NCI-H146 treated with DMSO at 0.1 percent for 48 hours (cell line): ENCODE data around the gene B3GNT9.

ENCODE experiments used
- DNase-seq: peaks from one replicate; lab custom pipeline; 2025; ENCODE audit not compliant: unreplicated experiment; lab: John Stamatoyannopoulos, UW

Gene B3GNT9

GRCh38 chr16:67169011-67169451 is 18.2 kb upstream of the B3GNT9 start:
- no peak for DNase-seq

GRCh38 chr16:67167588-67167987 is 16.8 kb upstream of the B3GNT9 start:
- no peak for DNase-seq

GRCh38 chr16:67166598-67167168 is 15.9 kb upstream of the B3GNT9 start:
- no peak for DNase-seq

- no peak for DNase-seq
These were observed 15.3 kb upstream of the B3GNT9 start for GRCh38 chr16:67166110-67166547.

GRCh38 chr16:67165121-67166078 is 14.6 kb upstream of the B3GNT9 start:
- DNase-seq = no peak

GRCh38 chr16:67164599-67165061 is 13.8 kb upstream of the B3GNT9 start, which contains the start of gene HSF4:
HSF4 (plus strand) TSS chr16:67164745; CDS start chr16:67164812, 67 bp downstream.
- no peak for DNase-seq

GRCh38 chr16:67163999-67164558 is 13.3 kb upstream of the B3GNT9 start:
- no peak for DNase-seq

GRCh38 chr16:67163164-67163998 is 12.6 kb upstream of the B3GNT9 start:
- DNase-seq = peak; percentile 42

- DNase-seq = no peak
These were observed 11.8 kb upstream of the B3GNT9 start for GRCh38 chr16:67162506-67163163.

GRCh38 chr16:67161595-67162058 is 10.8 kb upstream of the B3GNT9 start:
- no peak for DNase-seq

- no peak for DNase-seq
These were observed 8.1 kb upstream of the B3GNT9 start for GRCh38 chr16:67158637-67159600.

GRCh38 chr16:67157892-67158635 is 7.3 kb upstream of the B3GNT9 start:
- DNase-seq = no peak

GRCh38 chr16:67157106-67157748 is 6.4 kb upstream of the B3GNT9 start:
- DNase-seq = no peak

GRCh38 chr16:67156143-67156844 is 5.5 kb upstream of the B3GNT9 start:
- DNase-seq = no peak

GRCh38 chr16:67155295-67156142 is 4.7 kb upstream of the B3GNT9 start:
- DNase-seq = peak; percentile 26

- no peak for DNase-seq
These were observed 3.9 kb upstream of the B3GNT9 start for GRCh38 chr16:67154578-67155294.
